Stimulated activated naive CD4-positive, alpha-beta T cell treated with Interleukin-2 at 50 U/mL for 16 hours (primary cell): ENCODE measurements around the gene RBM44.

Source experiments
- DNase-seq: peaks from one replicate; lab custom pipeline; 2025; lab: John Stamatoyannopoulos, UW

Gene RBM44

DNA sequence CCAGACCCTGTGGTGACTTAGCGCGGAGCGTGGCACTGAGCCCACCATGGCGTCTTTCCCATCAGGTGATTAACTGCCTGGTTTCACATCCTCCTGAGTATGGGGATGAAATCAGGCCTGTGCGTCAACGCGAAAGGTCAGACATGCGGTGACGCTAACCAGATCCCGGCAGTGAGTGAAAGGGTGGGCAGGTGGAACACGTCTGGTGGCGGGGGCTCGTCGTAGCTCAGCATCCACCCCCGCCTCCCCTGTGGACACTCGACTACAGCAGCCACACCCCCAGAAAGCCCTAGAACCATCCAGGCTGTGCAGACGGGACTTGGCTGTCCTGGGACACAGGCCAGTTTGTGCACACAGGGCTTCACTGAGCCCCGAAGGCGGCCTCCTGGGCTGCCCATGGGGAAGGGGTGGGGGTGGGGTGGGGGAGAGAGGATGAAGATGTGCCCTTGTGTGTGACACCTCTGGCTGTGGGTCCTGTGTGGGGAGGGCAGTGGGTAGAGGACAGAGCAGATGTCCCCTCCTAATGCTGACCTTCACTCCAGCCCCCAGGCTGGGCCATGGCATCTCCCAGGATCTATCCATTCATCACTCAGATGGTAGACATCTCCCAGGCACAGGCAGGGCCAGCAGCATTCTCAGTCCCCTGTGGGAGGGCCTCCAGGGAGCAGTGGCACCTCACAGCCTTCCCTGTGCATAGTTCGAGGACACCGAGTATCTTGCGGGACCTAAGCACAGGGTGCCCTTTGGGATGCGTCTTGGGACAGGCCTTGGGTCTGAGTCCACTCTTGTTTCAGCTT lies 88.3 kb downstream of the RBM44 start:
- DNase-seq, result no peak

DNA sequence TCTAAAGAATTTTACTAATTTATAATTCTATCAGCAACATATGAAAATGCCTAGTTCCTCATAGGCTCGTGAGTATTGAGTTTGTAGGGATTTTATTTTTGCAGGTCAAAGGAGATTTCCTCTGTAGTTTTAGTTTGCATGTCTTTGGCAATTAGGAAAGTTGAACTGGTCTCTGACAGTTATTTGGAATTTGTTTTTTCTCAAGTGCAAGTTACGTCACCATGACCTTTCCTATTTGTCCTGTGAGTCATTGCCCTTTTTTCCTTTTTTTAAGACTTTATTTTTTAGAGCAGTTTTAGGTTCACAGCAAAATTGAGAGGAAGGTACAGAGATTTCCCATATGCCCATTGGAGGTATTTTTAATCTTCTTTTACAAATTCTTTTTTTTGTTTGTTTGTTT lies 89.8 kb downstream of the RBM44 start:
- no peak for DNase-seq

DNA sequence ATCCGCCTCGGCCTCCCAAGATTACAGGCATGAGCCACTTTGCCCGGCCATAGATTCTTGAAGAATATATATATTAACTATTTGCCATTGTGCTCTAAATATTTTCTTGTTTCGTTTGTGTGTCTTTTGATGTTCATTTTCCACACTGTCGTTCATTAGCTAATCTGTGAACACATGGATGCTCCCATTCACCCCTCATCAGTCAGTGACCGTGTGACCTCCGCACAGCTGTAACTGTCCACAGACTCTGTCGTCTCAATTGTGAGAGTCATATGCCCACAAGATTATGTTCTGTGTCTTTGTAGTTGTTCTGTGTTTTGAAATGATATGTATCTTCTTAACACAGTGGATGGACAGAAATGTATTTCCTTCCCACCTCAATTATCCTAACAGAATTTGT lies 90.4 kb downstream of the RBM44 start:
- no peak for DNase-seq

DNA sequence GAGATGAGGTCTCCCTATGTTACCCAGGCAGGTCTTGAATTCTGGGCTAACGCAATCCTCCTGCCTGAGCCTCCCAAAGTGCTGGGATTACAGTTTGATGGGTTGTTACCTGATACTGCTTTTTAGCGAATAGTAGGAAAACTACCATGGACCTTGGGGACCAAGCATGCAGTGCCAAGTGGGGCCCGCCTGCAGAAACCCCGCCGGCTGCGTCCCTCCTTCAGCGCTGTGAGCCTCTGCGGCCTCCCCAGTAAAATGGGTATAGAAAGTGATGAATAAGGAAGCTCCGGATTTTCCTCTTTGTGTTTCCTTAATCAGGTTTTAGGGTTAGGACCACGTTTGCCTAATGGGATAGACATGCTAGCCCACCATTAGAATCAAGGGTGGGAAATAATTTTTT lies 91.2 kb downstream of the RBM44 start:
- DNase-seq, result no peak
